Measurements from ENCODE around the gene SULT1C4.

Gene SULT1C4

DNA sequence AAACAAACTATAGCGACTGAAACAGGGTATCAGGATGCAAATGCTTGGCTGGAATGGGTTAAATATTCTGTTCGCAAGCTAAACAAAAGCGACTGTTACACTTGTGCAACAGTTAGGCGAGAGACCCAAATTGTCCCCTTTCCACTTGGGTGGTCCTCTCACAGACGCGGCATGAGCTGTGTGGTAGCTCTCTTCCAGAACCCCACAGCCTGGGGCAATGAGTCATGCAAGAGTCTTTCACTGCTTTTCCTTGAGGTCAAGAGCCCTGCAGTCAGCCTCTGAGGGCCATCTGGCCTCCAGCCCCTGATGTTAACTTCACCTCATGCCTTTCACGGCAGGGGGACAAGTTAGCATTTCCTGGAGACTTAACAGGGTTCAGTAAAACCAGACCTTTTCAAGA is 25.7 kb downstream of the SULT1C4 start:
- TF ChIP-seq, protein P1, sequence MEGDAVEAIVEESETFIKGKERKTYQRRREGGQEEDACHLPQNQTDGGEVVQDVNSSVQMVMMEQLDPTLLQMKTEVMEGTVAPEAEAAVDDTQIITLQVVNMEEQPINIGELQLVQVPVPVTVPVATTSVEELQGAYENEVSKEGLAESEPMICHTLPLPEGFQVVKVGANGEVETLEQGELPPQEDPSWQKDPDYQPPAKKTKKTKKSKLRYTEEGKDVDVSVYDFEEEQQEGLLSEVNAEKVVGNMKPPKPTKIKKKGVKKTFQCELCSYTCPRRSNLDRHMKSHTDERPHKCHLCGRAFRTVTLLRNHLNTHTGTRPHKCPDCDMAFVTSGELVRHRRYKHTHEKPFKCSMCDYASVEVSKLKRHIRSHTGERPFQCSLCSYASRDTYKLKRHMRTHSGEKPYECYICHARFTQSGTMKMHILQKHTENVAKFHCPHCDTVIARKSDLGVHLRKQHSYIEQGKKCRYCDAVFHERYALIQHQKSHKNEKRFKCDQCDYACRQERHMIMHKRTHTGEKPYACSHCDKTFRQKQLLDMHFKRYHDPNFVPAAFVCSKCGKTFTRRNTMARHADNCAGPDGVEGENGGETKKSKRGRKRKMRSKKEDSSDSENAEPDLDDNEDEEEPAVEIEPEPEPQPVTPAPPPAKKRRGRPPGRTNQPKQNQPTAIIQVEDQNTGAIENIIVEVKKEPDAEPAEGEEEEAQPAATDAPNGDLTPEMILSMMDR (IDR thresholded peaks at IDR 0.05; ENCODE audit: extremely low read depth, insufficient read depth, missing control alignments) = no peak
- DNase-seq (ENCODE audit: low spot score) = no peak
- in situ Hi-C loops (cut with MboI; ENCODE audit: low pct_unique_long_range_greater_than_20kb, low sequenced_read_pairs, unreplicated experiment) = no loop called here

GRCh38 chr2:108404784-108405397 is 27.1 kb downstream of the SULT1C4 start:
- in situ Hi-C loops (cut with MboI; ENCODE audit: low pct_unique_long_range_greater_than_20kb, low sequenced_read_pairs, unreplicated experiment) = no loop called here
- no peak for DNase-seq (ENCODE audit: low spot score)
- TF ChIP-seq, protein P1 (IDR thresholded peaks at IDR 0.05; ENCODE audit: extremely low read depth, insufficient read depth, missing control alignments) = no peak

DNA sequence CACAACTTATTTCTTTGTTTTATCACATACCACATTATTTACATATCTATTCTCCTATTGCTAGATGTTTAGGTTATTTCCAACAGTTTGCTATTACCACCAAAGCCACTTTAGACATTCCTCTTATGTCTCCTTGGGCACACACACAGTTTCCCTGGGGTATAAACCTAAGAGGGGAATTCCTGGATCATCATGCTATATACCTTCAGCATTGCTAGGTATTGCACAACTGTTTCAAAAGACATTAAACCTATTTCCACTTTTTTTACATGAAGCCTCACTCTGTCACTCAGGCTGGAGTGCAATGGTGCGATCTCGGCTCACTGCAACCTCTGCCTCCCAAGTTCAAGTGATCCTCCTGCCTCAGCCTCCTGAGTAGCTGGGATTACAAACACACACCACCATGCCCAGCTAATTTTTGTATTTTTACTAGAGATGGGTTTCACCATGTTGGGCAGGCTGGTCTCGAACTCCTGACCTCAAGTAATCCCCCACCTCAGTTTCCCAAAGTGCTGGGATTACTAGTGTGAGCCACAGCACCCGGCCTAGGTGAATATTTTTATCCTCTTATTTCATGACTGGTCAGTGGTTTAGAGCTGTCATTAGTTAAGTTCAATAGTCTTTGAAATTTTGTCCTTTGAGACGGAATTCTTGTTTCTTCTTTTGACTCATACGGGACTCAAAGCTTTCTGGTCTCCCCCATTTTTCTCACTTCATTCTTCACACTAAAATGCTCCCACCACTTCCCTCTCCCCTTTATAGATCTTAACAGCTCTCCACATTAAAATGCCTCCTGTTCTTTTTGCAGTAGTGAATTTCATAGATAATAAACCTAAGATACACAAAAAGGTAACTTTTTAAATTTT is 30.3 kb downstream of the SULT1C4 start:
- TF ChIP-seq, protein P1 (IDR thresholded peaks at IDR 0.05; ENCODE audit: extremely low read depth, insufficient read depth, missing control alignments) = no peak
- DNase-seq (ENCODE audit: low spot score) = peak; percentile 25
- in situ Hi-C loops (cut with MboI; ENCODE audit: low pct_unique_long_range_greater_than_20kb, low sequenced_read_pairs, unreplicated experiment) = no loop called here

- in situ Hi-C loops (cut with MboI; ENCODE audit: low pct_unique_long_range_greater_than_20kb, low sequenced_read_pairs, unreplicated experiment) = no loop called here
- no peak for DNase-seq (ENCODE audit: low spot score)
- TF ChIP-seq, protein P1 (IDR thresholded peaks at IDR 0.05; ENCODE audit: extremely low read depth, insufficient read depth, missing control alignments) = no peak
These were observed 32.0 kb downstream of the SULT1C4 start for GRCh38 chr2:108409768-108410167.

DNA sequence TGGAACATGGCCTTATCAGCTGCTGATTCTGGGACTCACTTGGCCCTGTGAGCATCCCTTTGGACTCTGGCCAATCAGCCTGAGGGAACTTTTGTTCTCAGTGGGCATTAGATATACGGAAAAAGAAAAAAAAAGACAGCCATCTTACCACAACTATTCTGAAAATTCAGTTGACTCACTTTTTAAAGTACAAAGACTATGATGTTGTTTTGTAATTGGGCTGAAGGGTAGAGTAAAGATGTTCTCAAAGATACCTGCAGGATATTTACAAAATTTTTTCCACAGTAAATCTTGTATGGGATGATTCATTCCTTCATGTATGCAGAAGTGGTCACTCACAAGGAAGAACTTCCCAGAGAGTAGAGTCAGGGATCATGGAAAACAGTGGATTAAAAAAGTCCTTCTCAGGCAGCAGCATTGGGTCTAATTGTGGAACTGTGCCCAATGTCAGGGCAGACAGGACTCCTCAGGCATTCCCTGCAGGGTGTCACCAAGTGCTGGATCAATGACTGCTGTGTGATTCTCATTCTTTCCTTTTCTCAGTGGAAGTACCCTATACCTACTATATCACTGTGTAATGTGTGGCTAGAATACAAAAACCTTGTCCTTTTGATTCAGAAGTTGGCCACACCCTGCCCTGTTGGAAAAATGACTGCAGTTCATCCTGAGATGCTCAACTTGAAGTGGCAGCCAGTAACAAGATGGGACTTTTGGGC is 35.4 kb downstream of the SULT1C4 start:
- no peak for DNase-seq (ENCODE audit: low spot score)
- in situ Hi-C loops (cut with MboI; ENCODE audit: low pct_unique_long_range_greater_than_20kb, low sequenced_read_pairs, unreplicated experiment) = no loop called here
- TF ChIP-seq, protein P1 (IDR thresholded peaks at IDR 0.05; ENCODE audit: extremely low read depth, insufficient read depth, missing control alignments) = no peak

DNA sequence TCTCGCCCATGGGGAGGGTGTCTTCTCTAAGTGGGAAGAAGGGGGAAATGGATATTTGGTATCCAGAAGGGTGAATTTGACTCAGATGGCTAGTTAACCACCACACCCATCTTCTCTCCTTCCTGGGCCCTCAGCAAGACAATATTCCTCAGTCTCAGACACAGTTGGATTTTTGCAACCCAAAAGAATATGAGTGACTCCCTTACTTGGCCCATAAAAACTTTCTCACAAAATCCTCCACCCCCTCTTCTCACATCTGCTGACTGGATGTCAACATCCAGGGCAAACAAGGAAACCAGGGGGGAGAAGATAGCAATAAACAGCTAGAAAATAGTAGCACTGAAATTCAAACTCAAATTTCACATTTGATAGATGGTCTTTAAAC is 35.9 kb downstream of the SULT1C4 start:
- in situ Hi-C loops (cut with MboI; ENCODE audit: low pct_unique_long_range_greater_than_20kb, low sequenced_read_pairs, unreplicated experiment) = no loop called here
- no peak for DNase-seq (ENCODE audit: low spot score)
- TF ChIP-seq, protein P1 (IDR thresholded peaks at IDR 0.05; ENCODE audit: extremely low read depth, insufficient read depth, missing control alignments) = no peak

Measured in GM13977 (cell line).